Muscle layer of duodenum (tissue), 2 donors: ENCODE data around the gene GBF1.

Experiments
- H3K27ac ChIP-seq: one replicate; pipeline ENCODE4 v1.7.0; 2013; ENCODE audit warnings: mild to moderate bottlenecking, low read length
- H3K27me3 ChIP-seq: one replicate; pipeline ENCODE4 v1.7.0; 2013; ENCODE audit warnings: low read depth, mild to moderate bottlenecking, control low read depth, low read length
- H3K36me3 ChIP-seq, 2 donors: one replicate each; pipeline ENCODE4 v1.7.0; 2013; ENCODE audit warnings: low read length in 2 of 2, control low read depth in 1 of 2, mild to moderate bottlenecking in 1 of 2; ENCODE audit not compliant: insufficient read depth in 2 of 2, control insufficient read depth in 1 of 2
- H3K4me1 ChIP-seq, 2 donors: one replicate each; pipeline ENCODE4 v1.7.0; 2013; ENCODE audit warnings: low read length in 2 of 2, mild to moderate bottlenecking in 2 of 2, control low read depth in 1 of 2, moderate library complexity in 1 of 2; ENCODE audit not compliant: insufficient read depth in 2 of 2, control insufficient read depth in 1 of 2
- H3K4me3 ChIP-seq, 2 donors: one replicate each; pipeline ENCODE4 v1.7.0; 2013; ENCODE audit warnings: low read length in 2 of 2, low read depth in 1 of 2, mild to moderate bottlenecking in 1 of 2
- H3K9me3 ChIP-seq, 2 donors: one replicate each; pipeline ENCODE4 v1.7.0; 2013; ENCODE audit warnings: low read length in 2 of 2, control low read depth in 1 of 2, mild to moderate bottlenecking in 1 of 2; ENCODE audit not compliant: control insufficient read depth in 1 of 2
- donor health status: healthy.

GBF1 gene

DNA sequence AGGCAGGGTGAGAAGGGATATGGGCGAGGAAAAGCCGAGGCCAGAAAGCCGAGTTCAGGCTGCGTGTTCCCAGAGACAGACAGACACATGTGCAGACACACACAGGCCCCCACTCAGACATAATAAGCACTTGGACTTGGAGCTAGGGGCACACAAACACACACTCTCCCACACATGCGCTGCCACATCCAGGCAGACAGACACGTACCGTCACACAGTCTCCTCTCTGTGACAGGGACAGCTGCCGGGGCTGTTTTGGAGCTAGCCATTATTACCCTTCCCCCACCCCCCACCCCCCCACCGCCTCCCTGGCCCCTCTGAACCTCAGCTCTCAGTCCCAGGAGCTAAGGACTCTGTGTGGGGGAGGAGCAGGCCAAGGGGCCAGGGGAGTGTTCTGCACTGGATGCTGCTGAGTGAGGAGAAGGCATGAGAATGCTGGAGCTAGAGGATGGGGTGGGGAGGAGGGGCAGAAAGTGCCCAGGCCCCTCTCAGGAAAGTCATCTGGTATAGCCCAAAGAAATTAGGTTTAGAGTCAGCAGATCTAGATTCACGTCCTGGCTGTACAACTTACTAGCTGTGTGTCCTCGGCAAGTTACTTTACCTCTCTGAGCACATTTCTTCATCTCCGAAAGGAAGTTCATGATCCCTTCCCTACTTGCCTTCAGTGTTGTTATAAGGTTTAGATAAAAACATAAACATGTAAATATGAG is 10.3 kb upstream of the GBF1 start:
- H3K27ac ChIP-seq: no peak overlapping the region
- H3K4me1 ChIP-seq: peaks cover 0 to 17% of the 10 kb centered on the region in 2 donors
- peaks cover 22% of the 10 kb centered on the region for H3K27me3 ChIP-seq
- no peaks in the 10 kb centered on the region for H3K36me3 ChIP-seq
- no peak overlapping the region for H3K4me3 ChIP-seq
- no peaks in the 10 kb centered on the region for H3K9me3 ChIP-seq

DNA sequence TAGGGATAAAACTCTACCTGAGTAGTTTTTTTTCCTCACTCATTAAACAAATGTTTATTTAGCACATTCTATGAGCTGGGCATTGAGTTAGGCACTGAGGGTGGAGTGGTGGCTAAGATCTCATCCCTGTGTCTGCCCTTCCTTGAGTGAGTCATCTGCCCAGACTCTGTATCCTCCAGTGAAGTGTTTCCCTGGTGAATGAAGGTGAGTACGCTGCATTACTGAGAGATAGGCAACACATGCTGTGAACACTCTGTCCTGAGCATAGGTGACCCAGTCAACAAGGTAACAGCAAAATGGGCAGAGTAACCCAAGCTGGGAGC is 9.8 kb upstream of the GBF1 start:
- Histone ChIP-seq H3K4me1 (peaks cover 0 to 17% of the 10 kb centered on the region in 2 donors), H3K27me3 (peaks cover 18% of the 10 kb centered on the region), H3K27ac (no peak overlapping the region), H3K9me3 (no peaks in the 10 kb centered on the region), H3K36me3 (no peaks in the 10 kb centered on the region), H3K4me3 (no peak overlapping the region)

DNA sequence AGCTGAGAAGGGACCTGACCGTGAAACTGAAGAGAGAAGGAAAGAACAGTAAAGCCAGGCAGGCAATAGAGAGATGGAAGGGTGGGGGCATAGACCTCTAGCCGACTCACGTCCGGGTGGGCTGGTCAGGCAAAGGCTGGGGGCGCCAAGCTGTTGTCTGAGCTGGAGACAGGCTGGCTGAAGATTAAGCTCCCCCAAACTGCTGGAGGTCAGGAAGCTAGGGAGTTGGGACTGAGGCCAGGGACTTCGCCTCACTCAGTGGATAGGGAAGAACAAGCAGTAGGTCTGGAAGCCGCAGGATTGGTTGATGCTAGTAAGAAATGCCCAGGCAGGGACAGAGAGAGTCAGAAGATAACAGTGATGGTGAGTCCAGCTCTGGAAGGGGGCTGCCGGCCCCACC is 9.3 kb upstream of the GBF1 start:
- peaks cover 18% of the 10 kb centered on the region for H3K27me3 ChIP-seq
- no peak overlapping the region for H3K4me3 ChIP-seq
- H3K27ac ChIP-seq: no peak overlapping the region
- H3K4me1 ChIP-seq: peaks cover 0 to 17% of the 10 kb centered on the region in 2 donors
- H3K9me3 ChIP-seq: no peaks in the 10 kb centered on the region
- H3K36me3 ChIP-seq: no peaks in the 10 kb centered on the region

DNA sequence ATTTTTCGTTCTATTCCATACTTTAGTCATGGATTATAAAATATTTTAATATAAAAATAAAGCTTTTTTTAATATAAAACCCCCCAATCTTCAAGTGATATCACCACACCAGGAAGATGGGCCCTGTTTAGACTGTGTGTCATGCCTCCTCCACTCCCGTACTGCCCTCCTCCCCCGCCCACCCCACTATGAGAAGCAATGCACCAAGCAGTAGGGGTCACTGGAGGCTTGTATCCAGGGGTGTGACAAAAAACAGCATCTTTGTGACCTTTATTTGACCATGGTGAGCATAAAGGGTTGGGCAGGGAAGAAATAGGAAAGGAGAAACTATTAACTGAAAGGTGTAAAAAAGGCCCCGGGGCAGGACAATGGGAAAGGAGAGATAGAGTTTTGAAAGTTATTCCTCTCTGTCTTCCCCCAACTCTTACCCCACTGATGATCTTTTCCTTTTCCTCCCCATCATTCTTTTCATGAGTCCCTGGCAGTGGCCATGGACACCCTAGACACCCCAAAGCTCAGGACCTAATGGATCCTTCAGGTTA is 7.5 kb upstream of the GBF1 start:
- Histone ChIP-seq H3K4me1 (peaks cover 5 to 20% of the 10 kb centered on the region in 2 donors), H3K9me3 (no peaks in the 10 kb centered on the region), H3K27me3 (peaks cover 10% of the 10 kb centered on the region), H3K27ac (no peak overlapping the region), H3K4me3 (no peak overlapping the region), H3K36me3 (no peaks in the 10 kb centered on the region)

DNA sequence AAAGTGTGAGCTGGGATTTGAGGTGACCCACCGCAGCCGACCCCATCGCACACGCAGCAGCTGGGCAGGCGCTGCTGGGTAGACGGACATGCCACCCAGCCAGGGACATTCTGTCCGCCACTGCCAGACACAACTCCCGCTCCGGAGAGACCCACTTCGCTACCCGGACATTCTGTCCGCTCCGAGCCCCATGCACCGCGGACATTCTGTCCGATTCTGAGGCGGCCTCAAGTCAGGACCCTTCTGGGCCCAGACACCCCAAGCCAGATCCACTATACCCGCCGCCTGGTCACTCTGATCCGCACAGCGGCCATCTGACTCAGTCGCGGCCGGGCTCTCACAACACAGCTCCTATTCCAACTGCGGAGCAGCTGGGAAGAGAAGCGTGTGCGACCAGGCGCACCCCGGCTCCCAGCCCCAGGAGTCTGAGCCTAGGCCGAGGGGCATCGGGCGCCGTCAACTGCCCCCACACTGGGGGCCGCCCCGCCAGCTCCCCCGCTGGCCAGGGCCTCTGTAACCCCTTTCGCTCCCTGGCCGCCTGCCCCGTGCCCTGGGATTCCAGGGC is 4.8 kb upstream of the GBF1 start:
- Histone ChIP-seq H3K4me1 (peaks cover 5 to 27% of the 10 kb centered on the region in 2 donors), H3K27me3 (no peaks in the 10 kb centered on the region), H3K9me3 (no peaks in the 10 kb centered on the region), H3K4me3 (peak overlapping the region; percentile 72 to 79), H3K36me3 (peaks cover 0 to 2% of the 10 kb centered on the region in 2 donors), H3K27ac (no peak overlapping the region)

DNA sequence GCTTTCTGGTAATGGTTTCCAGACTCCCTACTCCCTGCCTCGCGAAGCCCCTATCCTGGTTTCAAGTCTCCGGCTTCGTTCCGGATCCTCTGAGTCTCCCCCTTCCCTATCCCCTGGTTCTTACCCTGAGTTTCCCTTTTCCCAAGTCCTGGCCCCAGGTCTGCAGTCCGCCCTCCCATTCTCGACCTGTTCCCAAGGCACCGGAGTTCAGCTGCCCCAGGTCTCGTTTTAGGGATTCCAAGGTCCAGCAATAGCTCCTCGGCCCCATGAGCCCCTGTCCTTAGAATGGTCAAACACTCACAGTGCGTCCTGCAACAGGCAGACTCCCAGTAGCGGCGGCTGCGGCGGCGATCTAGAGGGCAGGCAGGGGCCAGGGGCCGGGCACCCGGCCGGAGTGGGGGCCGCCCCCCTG is 4.3 kb upstream of the GBF1 start:
- Histone ChIP-seq H3K4me3 (peak overlapping the region; percentile 72 to 79), H3K36me3 (peaks cover 0 to 5% of the 10 kb centered on the region in 2 donors), H3K27ac (no peak overlapping the region), H3K4me1 (peaks cover 5 to 31% of the 10 kb centered on the region in 2 donors), H3K9me3 (no peaks in the 10 kb centered on the region), H3K27me3 (no peaks in the 10 kb centered on the region)

DNA sequence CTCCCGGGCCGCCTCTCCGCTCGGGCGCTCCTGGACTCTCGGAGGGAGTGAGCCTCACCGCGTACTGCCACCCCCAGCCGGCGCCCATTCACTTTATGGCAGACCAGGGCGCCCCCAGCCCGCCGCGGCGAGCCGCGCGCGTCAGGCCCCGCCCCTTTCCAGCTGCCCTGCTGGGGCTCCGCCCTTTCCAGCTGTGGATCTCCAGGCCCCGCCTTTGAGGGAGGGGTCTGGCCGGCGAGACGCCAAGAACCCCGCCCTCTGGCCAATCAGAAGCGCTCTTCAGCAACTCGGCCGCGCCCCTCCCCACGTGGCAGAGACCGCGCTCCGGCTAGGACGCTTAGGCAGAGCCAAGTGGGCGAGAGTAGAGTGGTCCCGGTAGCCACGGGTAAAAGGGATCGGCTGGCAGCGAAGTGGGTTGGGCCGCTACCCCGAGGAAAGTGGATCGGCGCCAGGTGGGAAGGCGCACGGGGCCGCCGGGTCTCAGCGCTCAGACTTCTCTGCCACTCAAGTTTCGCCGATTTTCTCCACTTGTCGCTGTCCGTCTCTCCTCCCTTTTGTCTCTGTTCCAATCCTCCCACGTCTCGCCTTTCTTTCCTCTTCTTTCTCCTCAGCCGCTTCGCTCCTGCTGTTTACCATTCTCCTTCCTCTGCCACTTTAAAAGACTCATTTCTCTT is 3.8 kb upstream of the GBF1 start, which contains the start of gene PITX3:
Gene PITX3, minus strand, starts transcription at position 69 of the 674 bp plus-strand sequence. CDS start 9,432 bp downstream, outside the sequence.
- Histone ChIP-seq H3K36me3 (peaks cover 0 to 5% of the 10 kb centered on the region in 2 donors), H3K4me1 (peaks cover 6 to 36% of the 10 kb centered on the region in 2 donors), H3K4me3 (peak within 1 kb of the TSS; percentile 72 to 79), H3K27me3 (no peaks in the 10 kb centered on the region), H3K9me3 (no peaks in the 10 kb centered on the region), H3K27ac (no peak within 1 kb of the TSS)

DNA sequence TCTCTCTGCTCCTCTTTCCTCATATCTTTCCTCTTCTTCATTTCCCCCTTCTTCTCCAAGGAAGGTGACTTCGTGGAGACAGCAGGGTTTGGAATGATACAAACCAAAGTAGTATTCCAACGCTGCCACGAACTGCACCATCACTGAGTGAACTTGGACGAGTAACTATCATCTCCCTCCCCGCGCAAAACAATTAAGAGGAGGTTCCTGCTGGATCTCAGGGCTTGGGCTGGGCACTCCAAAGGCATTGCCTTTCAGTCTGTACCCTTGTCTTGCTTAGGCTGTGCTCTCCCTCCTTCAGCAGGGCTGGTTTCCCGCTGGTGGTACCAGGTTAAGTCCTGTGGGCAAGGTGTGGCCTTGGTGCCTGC is 3.2 kb upstream of the GBF1 start:
- peaks cover 0 to 5% of the 10 kb centered on the region in 2 donors for H3K36me3 ChIP-seq
- H3K27me3 ChIP-seq: no peaks in the 10 kb centered on the region
- H3K9me3 ChIP-seq: no peaks in the 10 kb centered on the region
- H3K27ac ChIP-seq: no peak overlapping the region
- H3K4me3 ChIP-seq: peak overlapping the region; percentile 72 to 79
- H3K4me1 ChIP-seq: peaks cover 11 to 42% of the 10 kb centered on the region in 2 donors

DNA sequence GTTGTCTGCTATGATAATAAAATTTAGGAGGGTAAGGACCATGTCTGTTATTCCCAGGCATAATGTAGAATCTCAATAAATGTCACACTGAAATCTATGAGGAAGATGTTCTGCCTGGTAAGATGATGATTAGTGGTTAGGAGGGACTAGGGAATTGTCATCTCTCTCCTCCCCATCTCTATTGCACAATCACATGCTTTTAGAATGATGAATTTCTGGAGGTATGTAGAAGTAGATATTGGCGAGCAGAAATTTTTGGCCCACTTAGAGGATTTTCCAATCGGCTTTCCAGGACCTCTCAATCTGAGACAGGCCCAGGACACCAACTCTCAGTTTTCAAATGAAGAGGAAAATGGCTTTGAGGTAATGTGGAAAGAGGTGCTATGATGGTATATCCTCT is 2.0 kb upstream of the GBF1 start:
- H3K9me3 ChIP-seq: no peaks in the 10 kb centered on the region
- peaks cover 23 to 53% of the 10 kb centered on the region in 2 donors for H3K4me1 ChIP-seq
- H3K27ac ChIP-seq: no peak overlapping the region
- no peak overlapping the region for H3K4me3 ChIP-seq
- peaks cover 0 to 5% of the 10 kb centered on the region in 2 donors for H3K36me3 ChIP-seq
- H3K27me3 ChIP-seq: no peaks in the 10 kb centered on the region

DNA sequence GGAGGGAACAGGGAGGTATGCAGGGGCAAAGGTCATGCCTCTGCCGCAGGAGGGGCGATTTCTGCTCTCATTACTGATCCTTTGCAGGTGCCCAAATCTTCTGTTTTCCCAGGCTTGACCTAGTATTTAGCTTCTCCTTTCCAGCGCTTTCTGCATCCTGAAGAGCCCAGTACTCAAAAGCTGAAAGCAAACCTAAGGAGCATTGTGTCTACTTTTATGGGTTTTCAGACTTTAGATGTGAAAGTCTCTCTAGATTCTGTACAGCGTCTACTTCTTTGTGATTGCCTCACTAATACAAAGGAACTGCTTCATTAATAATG is 560 bp downstream of the GBF1 start:
- H3K27ac ChIP-seq: peak overlapping the region; percentile 92
- no peaks in the 10 kb centered on the region for H3K27me3 ChIP-seq
- H3K4me1 ChIP-seq: peaks cover 24 to 49% of the 10 kb centered on the region in 2 donors
- H3K9me3 ChIP-seq: no peaks in the 10 kb centered on the region
- H3K36me3 ChIP-seq: peaks cover 3 to 5% of the 10 kb centered on the region in 2 donors
- peak overlapping the region; percentile 95 to 99 for H3K4me3 ChIP-seq

DNA sequence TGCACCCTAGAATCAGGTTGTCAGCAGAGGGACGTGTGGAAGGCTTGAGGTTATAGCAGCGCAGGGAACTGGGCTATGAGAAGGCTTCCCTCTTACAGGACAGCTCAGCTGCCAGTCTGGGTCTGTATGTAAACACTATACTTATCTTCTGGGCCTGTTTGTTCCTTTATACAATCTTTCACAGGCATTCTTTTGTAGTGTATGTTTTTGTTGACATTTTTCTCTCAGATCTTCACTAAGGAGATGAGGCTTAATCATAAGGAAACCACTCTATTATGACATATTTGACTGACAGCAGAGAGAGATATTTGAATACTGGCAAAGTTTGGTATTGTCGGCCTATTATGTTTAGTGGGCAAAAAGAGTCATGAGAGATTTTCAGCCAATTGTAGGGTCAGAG is 929 bp downstream of the GBF1 start:
- Histone ChIP-seq H3K36me3 (peaks cover 3 to 5% of the 10 kb centered on the region in 2 donors), H3K9me3 (no peaks in the 10 kb centered on the region), H3K4me1 (peaks cover 24 to 45% of the 10 kb centered on the region in 2 donors), H3K4me3 (peak overlapping the region; percentile 95 to 99), H3K27ac (peak overlapping the region; percentile 92), H3K27me3 (no peaks in the 10 kb centered on the region)
